ENCODE data around the gene PGAM5. TPM values are rescaled to one million over a fixed set of nuclear protein-coding genes. Genes with fewer than 3 reads are reported as not detected.
A peak's percentile ranks its signal among the peaks of the same experiment; 100 is the strongest.

PGAM5 gene
- total RNA-seq, 1 experiment from 2014 or later: 78.1 TPM

GRCh38 chr12:132708150-132708549 lies 2.5 kb upstream of the PGAM5 start:
- Histone ChIP-seq H3K4me1 (no peaks in the 10 kb centered on the region), H3K36me3 (ENCODE audit: control insufficient read depth, insufficient read depth, low read length) (no peaks in the 10 kb centered on the region; the same call in 1 of the 2 replicates), H3K27me3 (replicated peaks; ENCODE audit: control insufficient read depth, insufficient read depth, low read length) (no peaks in the 10 kb centered on the region), H3K4me3 (ENCODE audit: low read depth, low read length) (no peak overlapping the region), H3K9me3 (no peaks in the 10 kb centered on the region)
- no peak for DNase-seq
- CTCF ChIA-PET: interaction anchor here (0.6 kb wide), 1 partner anchor 47 kb away, joined by 3 read pairs; no protein-coding TSS in a partner anchor
- POLR2A ChIA-PET: no interaction called here
- intact Hi-C loops (cut with micrococcal nuclease; ENCODE audit: unreplicated experiment): no loop called here
- Mint-ChIP-seq H3K36me3 (ENCODE audit: insufficient read depth, unreplicated experiment) (peaks cover 45% of the 10 kb centered on the region), H3K27ac (ENCODE audit: unreplicated experiment) (peak overlapping the region; percentile 48), H3K4me3 (ENCODE audit: unreplicated experiment) (no peak overlapping the region), H3K4me1 (ENCODE audit: low read depth, unreplicated experiment) (peaks cover 5% of the 10 kb centered on the region), H3K9me3 (ENCODE audit: unreplicated experiment) (no peaks in the 10 kb centered on the region), H3K27me3 (ENCODE audit: insufficient read depth, unreplicated experiment) (no peaks in the 10 kb centered on the region)
- no TSS peak for BruUV-seq (replicated peaks)
- TF ChIP-seq, protein P1, sequence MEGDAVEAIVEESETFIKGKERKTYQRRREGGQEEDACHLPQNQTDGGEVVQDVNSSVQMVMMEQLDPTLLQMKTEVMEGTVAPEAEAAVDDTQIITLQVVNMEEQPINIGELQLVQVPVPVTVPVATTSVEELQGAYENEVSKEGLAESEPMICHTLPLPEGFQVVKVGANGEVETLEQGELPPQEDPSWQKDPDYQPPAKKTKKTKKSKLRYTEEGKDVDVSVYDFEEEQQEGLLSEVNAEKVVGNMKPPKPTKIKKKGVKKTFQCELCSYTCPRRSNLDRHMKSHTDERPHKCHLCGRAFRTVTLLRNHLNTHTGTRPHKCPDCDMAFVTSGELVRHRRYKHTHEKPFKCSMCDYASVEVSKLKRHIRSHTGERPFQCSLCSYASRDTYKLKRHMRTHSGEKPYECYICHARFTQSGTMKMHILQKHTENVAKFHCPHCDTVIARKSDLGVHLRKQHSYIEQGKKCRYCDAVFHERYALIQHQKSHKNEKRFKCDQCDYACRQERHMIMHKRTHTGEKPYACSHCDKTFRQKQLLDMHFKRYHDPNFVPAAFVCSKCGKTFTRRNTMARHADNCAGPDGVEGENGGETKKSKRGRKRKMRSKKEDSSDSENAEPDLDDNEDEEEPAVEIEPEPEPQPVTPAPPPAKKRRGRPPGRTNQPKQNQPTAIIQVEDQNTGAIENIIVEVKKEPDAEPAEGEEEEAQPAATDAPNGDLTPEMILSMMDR (IDR thresholded peaks at IDR 0.05; ENCODE audit: insufficient read depth in 1 of 2, low read depth in 1 of 2, low read length in 1 of 2, severe bottlenecking in 1 of 2, unreplicated experiment in 1 of 2): no peak

- H3K27me3 ChIP-seq (replicated peaks; ENCODE audit: control insufficient read depth, insufficient read depth, low read length): no peaks in the 10 kb centered on the region
- Mint-ChIP-seq H3K36me3 (ENCODE audit: insufficient read depth, unreplicated experiment) (peaks cover 46% of the 10 kb centered on the region), H3K27ac (ENCODE audit: unreplicated experiment) (peak overlapping the region; percentile 95), H3K4me1 (ENCODE audit: low read depth, unreplicated experiment) (no peaks in the 10 kb centered on the region), H3K9me3 (ENCODE audit: unreplicated experiment) (no peaks in the 10 kb centered on the region), H3K4me3 (ENCODE audit: unreplicated experiment) (peak overlapping the region; percentile 99), H3K27me3 (ENCODE audit: insufficient read depth, unreplicated experiment) (no peaks in the 10 kb centered on the region)
- BruUV-seq (replicated peaks): TSS peak; percentile 89
- POLR2A ChIA-PET: no interaction called here
- intact Hi-C loops (cut with micrococcal nuclease; ENCODE audit: unreplicated experiment): loop anchor here (2.0 kb wide), 1 partner anchor 23 kb away; the partner anchor contains the start of genes POLE and PXMP2
- TF ChIP-seq, protein P1 (IDR thresholded peaks at IDR 0.05; ENCODE audit: insufficient read depth in 1 of 2, low read depth in 1 of 2, low read length in 1 of 2, severe bottlenecking in 1 of 2, unreplicated experiment in 1 of 2): no peak
- no peaks in the 10 kb centered on the region for H3K4me1 ChIP-seq
- no peaks in the 10 kb centered on the region for H3K9me3 ChIP-seq
- CTCF ChIA-PET: no interaction called here
- no peak for DNase-seq
- peak overlapping the region; percentile 91 for H3K4me3 ChIP-seq (ENCODE audit: low read depth, low read length)
- H3K36me3 ChIP-seq (ENCODE audit: control insufficient read depth, insufficient read depth, low read length): no peaks in the 10 kb centered on the region; the same call in 1 of the 2 replicates
Measured at GRCh38 chr12:132710043-132710404, 618 bp upstream of the PGAM5 start.

DNA sequence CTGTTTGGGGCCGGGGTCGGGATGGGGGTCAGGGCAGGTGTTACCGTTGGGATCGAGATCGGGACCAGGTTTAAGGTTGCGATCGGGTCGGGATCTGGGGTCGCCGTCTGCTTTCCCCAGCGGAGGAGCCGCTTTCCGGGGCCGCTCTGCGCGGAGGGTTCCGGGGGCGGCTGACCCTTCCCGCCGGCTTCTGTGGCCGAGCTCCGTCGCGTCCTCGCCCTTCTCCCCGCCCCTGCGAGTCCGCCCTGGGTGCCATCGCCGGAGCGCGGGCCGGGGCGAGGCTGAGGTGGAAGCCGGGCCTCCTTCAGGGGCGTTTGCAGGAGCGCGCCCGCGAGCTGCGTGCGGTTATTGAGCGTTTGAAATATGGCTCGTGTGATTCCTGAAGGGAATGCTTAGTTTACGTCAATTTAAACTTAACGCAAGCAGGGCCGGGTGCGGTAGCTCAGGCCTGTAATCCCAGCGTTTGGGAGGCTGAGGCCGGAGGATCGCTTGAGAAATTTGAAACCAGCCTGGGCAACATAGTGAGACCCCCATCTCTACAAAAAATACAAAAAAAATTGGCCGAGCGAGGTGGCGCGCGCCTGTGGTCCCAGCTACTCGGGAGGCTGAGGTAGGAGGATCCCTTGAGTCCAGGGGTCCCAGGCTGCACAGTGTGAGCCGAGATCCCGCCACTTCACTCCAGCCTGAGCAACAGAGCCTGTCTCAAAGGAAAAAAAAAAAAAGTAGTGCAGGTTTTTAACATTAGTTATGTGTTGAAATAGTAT lies 620 bp downstream of the PGAM5 start:
- H3K27me3 Mint-ChIP-seq (ENCODE audit: insufficient read depth, unreplicated experiment): no peaks in the 10 kb centered on the region
- BruUV-seq (replicated peaks): no TSS peak
- no peaks in the 10 kb centered on the region for H3K27me3 ChIP-seq (replicated peaks; ENCODE audit: control insufficient read depth, insufficient read depth, low read length)
- H3K36me3 Mint-ChIP-seq (ENCODE audit: insufficient read depth, unreplicated experiment): peaks cover 58% of the 10 kb centered on the region
- H3K36me3 ChIP-seq (ENCODE audit: control insufficient read depth, insufficient read depth, low read length): no peaks in the 10 kb centered on the region; the same call in 1 of the 2 replicates
- peak in 1 of 2 experiments; percentile 50 for DNase-seq
- no peaks in the 10 kb centered on the region for H3K9me3 Mint-ChIP-seq (ENCODE audit: unreplicated experiment)
- ChIA-PET CTCF (interaction anchor here (0.7 kb wide), 1 partner anchor 319 kb away, joined by 3 read pairs; no protein-coding TSS in a partner anchor), POLR2A (no interaction called here)
- H3K27ac Mint-ChIP-seq (ENCODE audit: unreplicated experiment): no peak overlapping the region
- H3K4me3 Mint-ChIP-seq (ENCODE audit: unreplicated experiment): peak overlapping the region; percentile 99
- no peaks in the 10 kb centered on the region for H3K4me1 ChIP-seq
- H3K4me1 Mint-ChIP-seq (ENCODE audit: low read depth, unreplicated experiment): no peaks in the 10 kb centered on the region
- intact Hi-C loops (cut with micrococcal nuclease; ENCODE audit: unreplicated experiment): loop anchor here (2.0 kb wide), 1 partner anchor 24 kb away; the partner anchor contains the start of genes POLE and PXMP2
- TF ChIP-seq, protein P1 (IDR thresholded peaks at IDR 0.05; ENCODE audit: insufficient read depth in 1 of 2, low read depth in 1 of 2, low read length in 1 of 2, severe bottlenecking in 1 of 2, unreplicated experiment in 1 of 2): no peak
- H3K4me3 ChIP-seq (ENCODE audit: low read depth, low read length): peak overlapping the region; percentile 91
- H3K9me3 ChIP-seq: no peaks in the 10 kb centered on the region
